LNCAP (cell line): ENCODE data around the gene CCSAP.

Experiments
- CTCF ChIP-seq: fragments of 450-650 bp; IDR thresholded peaks from 2 replicates; pipeline ENCODE4 v1.5.1; 2017; ENCODE audit warnings: mild to moderate bottlenecking

The CCSAP gene

GRCh38 chr1:229344937-229345684 lies 2.3 kb upstream of the CCSAP start:
- TF ChIP-seq CTCF, result no peak

DNA sequence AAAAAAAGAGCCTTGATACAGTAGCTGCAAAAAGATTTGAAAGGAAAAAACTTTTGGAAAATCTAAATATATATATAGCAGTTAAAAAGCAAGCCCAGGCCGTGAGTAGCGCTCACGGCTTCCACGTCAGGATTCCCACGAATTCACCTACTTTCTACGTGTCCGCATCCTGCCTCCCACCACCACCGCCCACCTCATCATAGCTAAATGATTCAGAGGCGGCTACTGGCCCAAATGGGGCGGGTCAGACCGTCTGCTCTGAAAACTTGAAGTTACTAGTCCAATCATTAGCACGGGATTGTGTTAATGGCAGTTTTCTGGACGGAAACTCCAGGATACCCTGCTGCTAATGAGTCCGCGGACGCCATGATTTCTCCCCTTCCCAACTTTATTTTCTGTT lies 1.3 kb upstream of the CCSAP start:
- TF ChIP-seq CTCF, result no peak

- no peak for TF ChIP-seq CTCF
Measured at GRCh38 chr1:229341774-229342655, 832 bp downstream of the CCSAP start.

DNA sequence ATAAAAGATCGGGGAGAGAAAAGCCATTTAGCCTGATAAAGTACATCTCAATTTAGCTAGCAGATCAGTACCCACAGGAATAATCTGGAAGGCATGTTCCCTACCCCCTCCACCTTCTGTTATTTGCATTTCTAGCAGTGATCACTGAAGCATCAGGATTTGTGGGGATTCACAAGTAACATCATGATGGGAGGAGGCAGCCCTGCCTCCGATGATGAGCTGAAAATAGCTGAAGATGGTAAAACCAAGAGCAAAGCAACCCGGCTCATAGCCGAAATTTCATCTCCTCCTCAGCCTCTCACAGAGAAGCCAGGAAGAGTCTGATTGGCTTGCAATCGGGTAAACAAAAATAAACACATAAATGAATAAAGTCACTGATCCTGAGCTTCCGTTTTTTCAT lies 2.4 kb downstream of the CCSAP start:
- TF ChIP-seq CTCF, result no peak

DNA sequence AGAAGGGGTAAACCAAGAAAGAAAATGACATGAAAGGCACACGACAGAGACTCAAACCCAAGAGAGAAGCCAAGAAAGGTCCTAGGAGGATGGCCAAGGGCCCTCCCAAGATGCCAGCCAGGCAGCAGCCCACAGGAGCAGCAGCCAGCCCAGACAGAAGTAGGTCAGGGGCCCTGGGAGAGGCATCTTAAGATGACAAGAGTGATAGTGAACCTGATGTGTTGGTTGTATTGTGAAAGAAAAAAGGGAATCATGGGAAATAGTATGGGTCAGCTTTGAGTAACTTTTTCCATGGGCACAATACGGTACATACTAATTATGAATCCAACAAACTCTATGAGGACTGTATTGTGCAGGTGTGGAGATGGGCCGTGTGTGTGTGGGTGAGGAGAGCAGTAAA lies 3.3 kb downstream of the CCSAP start:
- no peak for TF ChIP-seq CTCF

- no peak for TF ChIP-seq CTCF
Measured at GRCh38 chr1:229339086-229339485, 3.8 kb downstream of the CCSAP start.

DNA sequence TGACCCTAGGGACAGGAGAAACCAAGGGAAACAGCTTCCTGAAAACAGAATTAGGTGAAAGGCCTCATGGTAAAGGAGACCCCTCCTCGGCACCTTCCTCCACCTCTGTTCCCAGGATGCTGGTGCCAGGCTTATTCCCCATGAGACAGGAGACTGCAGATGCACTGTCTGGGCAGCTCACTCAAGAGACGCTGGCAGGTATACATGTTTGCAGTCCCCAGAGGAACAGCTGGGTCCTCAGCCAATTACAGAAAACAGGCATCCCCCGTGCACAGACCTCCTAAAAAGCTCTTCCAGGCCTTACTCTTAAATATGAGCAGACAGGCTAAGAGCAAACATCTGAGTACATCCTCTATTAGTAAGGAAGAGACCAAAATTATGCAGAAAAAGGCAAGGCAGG lies 6.5 kb downstream of the CCSAP start:
- no peak for TF ChIP-seq CTCF
